GM18507 (cell line): Measurements from ENCODE around the gene DYNLRB1.
"Not testable (repeated sequence)": the region's sequence is repeated elsewhere in the genome, so short reads cannot be mapped to it uniquely, and the experiment has no call there.

Source experiments
- DNase-seq: peaks from one replicate; pipeline ENCODE4 v3.0.0; 2011; ENCODE audit warnings: low read depth; ENCODE audit not compliant: insufficient read length; ENCODE audit errors: extremely low spot score
- FAIRE-seq: peaks from 2 replicates; lab custom pipeline; 2011; peaks lifted over from hg19 to GRCh38; lab: Jason Lieb, UNC

Gene DYNLRB1

GRCh38 chr20:34516247-34517113 lies at the start of gene DYNLRB1:
Gene DYNLRB1, plus strand, starts transcription at chr20:34516422. Its CDS starts 37 bp downstream, at chr20:34516459.
- FAIRE-seq (peak; percentile 86), DNase-seq (peak; percentile 77)

- FAIRE-seq (no peak), DNase-seq (no peak)
Measured at GRCh38 chr20:34468951-34469350, 47.3 kb upstream of the DYNLRB1 start.

- FAIRE-seq (no peak), DNase-seq (no peak)
Measured at GRCh38 chr20:34472246-34472925, 43.8 kb upstream of the DYNLRB1 start.

- peak; percentile 84 for FAIRE-seq
- DNase-seq, result no peak
Measured at GRCh38 chr20:34473262-34473883, 42.8 kb upstream of the DYNLRB1 start.

GRCh38 chr20:34475979-34476736 lies 40.1 kb upstream of the DYNLRB1 start:
- DNase-seq, result no peak
- peak; percentile 67 for FAIRE-seq

- DNase-seq, result no peak
- no peak for FAIRE-seq
Measured at GRCh38 chr20:34479627-34480026, 36.6 kb upstream of the DYNLRB1 start.

GRCh38 chr20:34482154-34482553 lies 34.1 kb upstream of the DYNLRB1 start:
- FAIRE-seq, DNase-seq: not testable (repeated sequence)

- not testable (repeated sequence) for FAIRE-seq, DNase-seq
Measured at GRCh38 chr20:34483585-34484220, 32.5 kb upstream of the DYNLRB1 start.

- DNase-seq, result no peak
- FAIRE-seq, result no peak
Measured at GRCh38 chr20:34485068-34485634, 31.1 kb upstream of the DYNLRB1 start.

GRCh38 chr20:34491226-34491931 lies 24.8 kb upstream of the DYNLRB1 start:
- FAIRE-seq (no peak), DNase-seq (no peak)

- DNase-seq, result no peak
- FAIRE-seq, result no peak
Measured at GRCh38 chr20:34491932-34492509, 24.2 kb upstream of the DYNLRB1 start.

GRCh38 chr20:34493646-34494045 lies 22.6 kb upstream of the DYNLRB1 start:
- no peak for FAIRE-seq
- DNase-seq, result no peak

- FAIRE-seq (no peak), DNase-seq (no peak)
Measured at GRCh38 chr20:34495307-34495706, 20.9 kb upstream of the DYNLRB1 start.

GRCh38 chr20:34495916-34496315 lies 20.3 kb upstream of the DYNLRB1 start:
- no peak for FAIRE-seq
- DNase-seq, result no peak

GRCh38 chr20:34497596-34497995 lies 18.6 kb upstream of the DYNLRB1 start:
- not testable (repeated sequence) for FAIRE-seq, DNase-seq

GRCh38 chr20:34500823-34501222 lies 15.4 kb upstream of the DYNLRB1 start:
- no peak for FAIRE-seq
- DNase-seq, result no peak

- FAIRE-seq (no peak), DNase-seq (no peak)
Measured at GRCh38 chr20:34506480-34506879, 9.7 kb upstream of the DYNLRB1 start.
